Chondrocyte (in vitro differentiated cells): Measurements from ENCODE around the gene OCA2. TPM values are rescaled to one million over a fixed set of nuclear protein-coding genes. Genes with fewer than 3 reads are reported as not detected.

Experiments used
- DNase-seq: peaks from one replicate; pipeline ENCODE4 v3.0.0; 2021; ENCODE audit warnings: mixed read lengths, low spot score
- H3K27ac Mint-ChIP-seq: one replicate; pipeline ENCODE4 v1.8.0; 2021; ENCODE audit warnings: mild to moderate bottlenecking, moderate library complexity, mixed read lengths; ENCODE audit not compliant: unreplicated experiment
- H3K27me3 Mint-ChIP-seq: 2 replicates; pipeline ENCODE4 v1.8.0; 2021; ENCODE audit warnings: low read depth, mixed read lengths
- H3K36me3 Mint-ChIP-seq: 2 replicates; pipeline ENCODE4 v1.8.0; 2021; ENCODE audit warnings: low read depth, mixed read lengths
- H3K4me1 Mint-ChIP-seq: 2 replicates; pipeline ENCODE4 v1.8.0; 2021; ENCODE audit warnings: low read depth, mild to moderate bottlenecking, mixed read lengths
- H3K4me3 Mint-ChIP-seq: one replicate; pipeline ENCODE4 v1.8.0; 2021; ENCODE audit warnings: mild to moderate bottlenecking, moderate library complexity, mixed read lengths; ENCODE audit not compliant: unreplicated experiment
- H3K9me3 Mint-ChIP-seq: 2 replicates; pipeline ENCODE4 v1.8.0; 2021; ENCODE audit warnings: low read depth, mixed read lengths
- CTCF ChIP-seq: fragments of 200-600 bp; sonication (generic); IDR thresholded peaks from 2 replicates; pipeline ENCODE4 v1.5.0; 2021; ENCODE audit warnings: antibody characterized with exemption, mild to moderate bottlenecking, moderate library complexity
- total RNA-seq: library from RNA; stranded (reverse); gene quantifications from 3 replicates; pipeline ENCODE4 v1.2.1, GENCODE V29; 2021

Gene OCA2
- total RNA-seq, 1 donor from 2014 or later, result 0.75 TPM

GRCh38 chr15:27783678-27784077 lies 315.4 kb downstream of the OCA2 start:
- H3K27me3 Mint-ChIP-seq, result no peaks in the 10 kb centered on the region
- H3K4me3 Mint-ChIP-seq, result no peak overlapping the region
- no peak for TF ChIP-seq CTCF
- DNase-seq, result no peak
- H3K36me3 Mint-ChIP-seq, result no peaks in the 10 kb centered on the region
- peaks cover 5% of the 10 kb centered on the region for H3K9me3 Mint-ChIP-seq
- peaks cover 18% of the 10 kb centered on the region for H3K4me1 Mint-ChIP-seq
- H3K27ac Mint-ChIP-seq, result no peak overlapping the region

- TF ChIP-seq CTCF, result no peak
- Mint-ChIP-seq H3K27ac (no peak overlapping the region), H3K36me3 (no peaks in the 10 kb centered on the region), H3K9me3 (peaks cover 5% of the 10 kb centered on the region), H3K27me3 (no peaks in the 10 kb centered on the region), H3K4me3 (no peak overlapping the region), H3K4me1 (peaks cover 26% of the 10 kb centered on the region)
- DNase-seq, result no peak
These were observed 317.0 kb downstream of the OCA2 start for GRCh38 chr15:27782125-27782524.

GRCh38 chr15:27776501-27776900 lies 322.6 kb downstream of the OCA2 start:
- TF ChIP-seq CTCF, result no peak
- Mint-ChIP-seq H3K4me3 (no peak overlapping the region), H3K27me3 (no peaks in the 10 kb centered on the region), H3K27ac (no peak overlapping the region), H3K4me1 (peaks cover 9% of the 10 kb centered on the region), H3K9me3 (peaks cover 5% of the 10 kb centered on the region), H3K36me3 (no peaks in the 10 kb centered on the region)
- no peak for DNase-seq

GRCh38 chr15:27774638-27775037 lies 324.5 kb downstream of the OCA2 start:
- peaks cover 3% of the 10 kb centered on the region for H3K9me3 Mint-ChIP-seq
- DNase-seq, result no peak
- no peaks in the 10 kb centered on the region for H3K36me3 Mint-ChIP-seq
- no peak for TF ChIP-seq CTCF
- H3K4me3 Mint-ChIP-seq, result no peak overlapping the region
- H3K27me3 Mint-ChIP-seq, result no peaks in the 10 kb centered on the region
- H3K27ac Mint-ChIP-seq, result no peak overlapping the region
- peaks cover 9% of the 10 kb centered on the region for H3K4me1 Mint-ChIP-seq

- H3K4me1 Mint-ChIP-seq, result peaks cover 9% of the 10 kb centered on the region
- H3K36me3 Mint-ChIP-seq, result no peaks in the 10 kb centered on the region
- no peak for DNase-seq
- no peak overlapping the region for H3K4me3 Mint-ChIP-seq
- TF ChIP-seq CTCF, result no peak
- H3K27me3 Mint-ChIP-seq, result no peaks in the 10 kb centered on the region
- no peak overlapping the region for H3K27ac Mint-ChIP-seq
- no peaks in the 10 kb centered on the region for H3K9me3 Mint-ChIP-seq
These were observed 324.9 kb downstream of the OCA2 start for GRCh38 chr15:27774191-27774590.
